A204.1 (cell line): ENCODE measurements around the gene PRDM5.
A peak's percentile ranks its signal among the peaks of the same experiment; 100 is the strongest.

Experiments
- FAIRE-seq: peaks from 2 replicates; lab custom pipeline; 2012; peaks lifted over from hg19 to GRCh38; lab: Jason Lieb, UNC

PRDM5 gene

DNA sequence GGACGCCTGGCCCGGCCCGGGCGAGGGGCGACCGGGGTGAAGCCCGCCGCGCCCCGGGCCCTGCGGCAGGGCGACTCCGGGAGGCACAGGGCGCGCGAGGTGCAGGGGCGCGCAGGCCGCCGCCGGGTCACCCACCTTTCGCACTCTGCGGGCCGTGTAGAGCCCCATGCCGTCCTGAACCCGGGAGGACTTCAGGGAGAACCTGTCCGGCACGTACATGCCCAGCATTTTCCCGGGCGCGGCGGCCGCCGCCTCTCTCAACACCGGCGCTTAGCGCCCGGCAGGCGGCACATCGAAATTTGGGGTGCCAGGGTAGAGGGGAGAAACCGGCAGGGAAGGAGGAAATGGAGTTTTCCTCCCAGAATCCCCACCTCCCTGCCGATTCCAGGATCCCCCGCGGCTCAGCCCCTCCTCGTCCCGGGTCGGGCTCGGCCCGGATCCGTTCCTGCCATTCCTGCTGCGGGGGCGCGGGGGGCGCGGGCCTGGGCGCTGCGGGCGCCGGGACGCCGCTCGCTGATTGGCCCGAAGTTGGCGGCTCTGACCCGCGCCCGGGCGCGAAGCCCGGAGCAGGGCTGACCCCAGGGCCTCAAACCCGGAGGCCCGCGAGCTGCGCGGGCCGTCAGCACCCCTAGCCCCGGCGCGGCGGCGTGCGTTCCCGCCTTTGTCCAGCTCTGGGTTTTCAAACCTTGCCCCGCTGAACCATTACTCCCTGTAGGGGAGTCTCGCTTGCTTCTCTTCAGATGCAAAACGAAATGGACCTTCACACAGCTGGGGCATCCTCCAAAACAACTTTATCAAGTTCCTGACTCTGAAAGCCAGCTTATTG lies at the start of gene PRDM5:
Gene PRDM5 (minus strand): TSS at position 346 of the 826 bp plus-strand sequence. CDS start 118 bp downstream, at position 228.
- no peak for FAIRE-seq

DNA sequence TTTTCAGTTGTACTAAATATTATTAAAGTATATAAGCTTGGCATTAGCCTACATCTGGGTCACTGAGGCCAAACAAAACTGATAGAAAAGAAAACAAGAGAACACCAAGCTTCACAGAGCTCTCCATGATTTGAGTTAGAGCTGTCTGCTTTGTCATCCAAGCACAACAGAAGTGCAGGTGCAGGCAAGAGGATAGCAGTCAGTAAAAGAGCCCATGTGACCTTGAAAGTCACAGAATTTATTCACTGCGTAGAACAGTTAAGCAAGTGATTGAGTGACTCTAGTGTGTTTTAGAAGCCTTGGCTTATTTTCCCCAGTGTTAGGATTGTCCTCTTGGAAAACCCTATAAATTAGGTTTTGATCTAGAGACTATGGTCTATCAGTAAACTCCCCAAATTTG lies 49.4 kb upstream of the PRDM5 start:
- no peak for FAIRE-seq

DNA sequence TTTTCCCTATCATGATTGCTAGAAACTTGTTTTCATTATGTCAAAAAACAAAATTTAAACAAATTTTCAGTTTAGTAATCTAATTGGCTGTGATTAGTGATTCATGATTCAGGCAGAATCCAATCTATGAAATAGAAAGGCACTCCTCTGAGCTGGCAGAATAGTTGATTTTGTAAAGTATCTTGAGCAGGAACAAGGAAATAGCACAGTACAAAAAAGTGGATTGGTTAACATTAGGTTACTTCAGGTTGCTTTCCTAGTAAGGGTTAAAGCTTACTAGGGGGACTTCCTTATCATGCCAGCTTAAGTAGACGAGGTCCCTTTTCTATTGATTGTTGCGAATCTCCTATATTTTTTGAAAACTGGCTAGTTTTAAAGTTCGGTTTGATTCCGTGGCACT lies 43.4 kb upstream of the PRDM5 start:
- FAIRE-seq = no peak

DNA sequence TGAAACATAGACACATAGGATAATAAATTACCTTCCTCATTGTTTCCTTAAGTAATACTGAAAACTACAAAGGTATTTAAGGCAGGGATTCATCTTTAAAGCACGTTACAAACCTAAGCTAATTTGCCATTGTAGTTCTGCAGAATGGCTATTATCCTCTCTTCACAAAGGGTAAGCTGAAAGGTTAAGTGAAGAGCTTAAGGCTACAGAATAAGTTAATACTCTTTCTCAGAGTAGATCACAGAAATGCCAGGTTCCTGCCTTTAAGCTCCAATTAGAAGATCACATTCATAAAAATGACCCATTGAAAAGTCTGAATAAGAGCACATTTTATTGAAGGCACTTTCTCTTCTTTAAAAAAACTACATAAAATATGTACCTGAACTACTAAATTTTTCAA lies 42.1 kb upstream of the PRDM5 start:
- no peak for FAIRE-seq

DNA sequence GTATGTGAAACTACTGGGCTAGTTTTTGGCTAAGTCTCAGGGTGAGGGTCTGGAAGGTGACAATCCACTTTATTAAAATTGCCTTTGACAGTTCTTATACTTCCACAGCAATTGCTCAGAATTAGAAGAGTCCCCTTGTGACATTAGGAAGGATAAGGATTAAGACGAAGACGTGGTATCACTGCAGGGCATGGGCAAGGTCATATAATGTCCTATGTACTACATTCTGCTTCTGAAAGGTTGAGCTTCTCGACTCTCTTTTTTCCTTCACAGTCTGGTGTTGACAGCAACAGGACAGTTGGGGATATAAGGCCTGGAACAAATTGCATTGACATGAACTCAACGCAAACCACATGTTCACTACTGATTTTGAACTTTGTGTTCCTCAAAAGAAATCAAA lies 40.9 kb upstream of the PRDM5 start:
- FAIRE-seq = no peak

DNA sequence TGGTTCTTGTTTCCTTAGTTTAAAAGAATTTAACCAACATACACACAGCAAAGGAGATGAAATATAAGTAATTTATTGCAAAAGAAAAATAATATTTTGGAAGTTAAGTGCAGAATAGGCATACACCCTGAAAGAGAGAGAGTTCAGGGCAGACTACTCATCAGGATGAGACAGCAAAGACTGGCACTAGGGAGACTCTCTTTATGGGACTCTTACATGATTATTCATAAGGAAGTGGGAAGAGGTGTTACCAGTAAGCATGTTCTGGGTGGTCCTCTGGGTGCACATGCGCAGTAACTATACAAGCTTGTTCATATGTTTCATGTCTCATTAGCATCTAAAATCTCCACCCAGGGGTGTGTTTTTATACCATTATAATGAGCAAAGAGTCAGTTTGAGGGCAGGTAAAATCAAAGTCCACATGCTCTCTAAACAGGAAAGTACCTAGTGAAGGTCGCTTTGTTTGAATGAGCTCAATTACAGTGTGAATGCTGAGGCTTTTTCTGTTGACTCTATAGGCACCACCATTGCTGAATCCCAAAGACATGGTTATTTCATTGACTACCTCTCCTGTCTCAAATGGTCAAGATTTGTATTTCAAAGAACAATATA lies 38.2 kb upstream of the PRDM5 start:
- no peak for FAIRE-seq

DNA sequence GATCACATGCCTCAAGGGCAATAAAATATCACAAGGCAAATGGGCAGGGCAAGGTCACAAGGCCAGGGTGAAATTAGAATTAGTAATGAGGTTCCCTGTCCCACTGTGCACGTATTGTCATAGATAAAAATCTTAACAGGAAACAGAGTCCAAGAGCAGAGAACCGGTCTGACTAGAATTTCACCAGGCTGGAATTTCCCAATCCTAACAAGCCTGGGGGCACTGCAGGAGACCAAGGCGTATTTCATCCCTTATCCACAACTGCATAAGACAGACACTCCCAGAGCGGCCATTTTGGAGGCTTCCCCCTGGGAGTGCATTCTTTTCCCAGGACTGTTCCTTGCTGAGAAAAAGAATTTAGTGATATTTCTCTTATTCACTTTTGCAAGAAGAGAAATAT lies 25.9 kb upstream of the PRDM5 start:
- no peak for FAIRE-seq

DNA sequence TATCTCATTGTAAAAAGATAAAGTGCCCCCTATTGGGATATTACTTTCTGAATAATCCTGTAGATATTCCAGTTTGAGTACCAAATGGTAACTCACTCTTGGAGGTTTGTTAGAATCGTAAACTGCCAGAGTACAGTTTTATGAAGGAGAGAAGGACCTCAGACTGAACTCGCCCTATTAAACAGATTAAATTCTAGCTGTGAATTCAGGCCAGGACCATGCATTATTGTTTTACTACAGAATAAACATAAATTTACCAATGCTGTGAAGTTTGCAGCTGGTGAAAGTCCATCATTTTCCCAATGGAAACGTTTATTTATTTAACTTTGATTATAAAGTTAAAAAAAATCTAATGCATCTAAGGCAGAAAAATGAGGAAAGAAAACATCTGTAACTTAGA lies 20.2 kb upstream of the PRDM5 start:
- no peak for FAIRE-seq

DNA sequence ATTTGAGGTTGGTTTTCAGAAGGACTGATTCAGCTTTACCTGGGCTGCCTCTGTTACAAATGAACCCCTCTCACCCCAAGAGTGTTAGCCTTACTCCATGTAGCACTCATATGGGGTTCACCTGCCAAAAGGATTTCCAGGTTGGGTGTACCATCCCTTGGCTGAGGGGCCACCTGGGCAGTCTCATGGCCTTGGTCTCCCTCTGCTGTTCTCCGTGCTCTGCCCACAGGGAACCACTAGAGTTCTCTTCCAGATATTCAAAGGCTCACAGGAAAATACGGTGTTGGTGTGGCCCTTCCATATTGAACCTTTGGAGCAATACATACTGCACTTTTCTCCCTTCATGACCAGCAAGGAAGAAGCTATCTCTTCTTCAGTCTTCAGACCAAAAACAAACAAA lies 18.0 kb upstream of the PRDM5 start:
- no peak for FAIRE-seq

DNA sequence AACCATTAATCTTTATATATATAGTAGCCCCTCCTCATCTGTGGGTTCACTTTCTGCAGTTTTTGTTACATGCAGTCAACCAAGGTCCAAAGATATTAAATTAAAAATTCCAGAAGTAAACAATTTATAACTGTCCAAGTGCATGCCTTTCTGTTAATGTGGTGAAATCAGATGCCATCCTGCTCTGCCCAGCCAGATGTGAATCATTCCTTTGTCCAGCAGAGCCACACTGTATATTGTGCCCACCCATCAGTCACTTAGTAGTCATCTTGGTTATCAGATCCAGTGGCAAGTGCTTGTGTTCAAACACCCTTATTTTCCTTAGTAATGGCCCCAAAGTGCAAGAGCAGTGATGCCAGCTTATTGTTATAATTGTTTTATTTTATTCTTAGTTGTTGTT lies 17.2 kb upstream of the PRDM5 start:
- FAIRE-seq = no peak

DNA sequence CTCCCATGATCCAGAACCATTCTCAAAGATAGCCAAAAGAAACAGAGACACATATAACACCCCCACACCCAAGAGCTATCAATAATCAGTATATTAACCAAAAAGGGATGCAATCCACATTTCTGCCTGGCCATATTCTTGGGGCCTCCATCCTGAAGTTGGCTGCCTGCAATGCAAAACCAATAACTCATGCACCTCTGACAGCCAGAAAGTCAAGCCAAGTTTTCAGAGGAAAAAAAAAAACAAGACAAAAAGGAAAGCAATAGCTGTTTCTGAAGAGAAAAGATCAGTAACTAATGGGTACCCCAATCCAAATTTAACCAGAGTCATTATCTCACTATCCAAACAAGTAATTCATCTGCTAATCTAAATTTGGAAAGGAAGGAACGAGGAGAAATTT lies 7.3 kb upstream of the PRDM5 start:
- no peak for FAIRE-seq

DNA sequence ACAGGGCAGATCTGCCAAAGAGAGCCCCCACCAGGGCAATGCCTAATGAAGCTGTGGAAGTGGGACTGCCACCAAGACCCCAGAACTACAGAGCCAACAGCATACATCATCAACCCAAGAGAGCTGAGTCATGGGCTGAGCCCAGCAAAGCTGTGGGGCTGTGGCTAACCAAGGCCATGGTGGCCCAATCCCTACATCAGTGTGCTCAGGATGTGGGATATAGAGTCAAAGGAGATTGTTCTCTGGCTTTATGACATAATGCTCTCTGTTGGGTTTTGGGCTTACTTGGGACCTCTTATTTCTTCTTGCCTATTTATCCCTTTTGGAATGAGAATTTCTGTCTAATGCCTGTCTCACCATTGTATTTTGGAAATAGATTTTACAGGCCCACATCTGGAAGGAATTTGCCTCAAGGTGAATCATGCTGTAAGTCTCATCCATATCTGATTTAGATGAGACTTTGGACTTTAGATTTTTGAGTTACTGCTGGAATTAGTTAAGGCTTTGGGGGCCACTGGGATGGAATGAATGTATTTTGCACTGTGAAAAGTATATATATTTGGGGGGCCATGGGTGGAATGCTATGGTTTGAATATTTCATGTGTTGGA lies 5.4 kb upstream of the PRDM5 start:
- no peak for FAIRE-seq

DNA sequence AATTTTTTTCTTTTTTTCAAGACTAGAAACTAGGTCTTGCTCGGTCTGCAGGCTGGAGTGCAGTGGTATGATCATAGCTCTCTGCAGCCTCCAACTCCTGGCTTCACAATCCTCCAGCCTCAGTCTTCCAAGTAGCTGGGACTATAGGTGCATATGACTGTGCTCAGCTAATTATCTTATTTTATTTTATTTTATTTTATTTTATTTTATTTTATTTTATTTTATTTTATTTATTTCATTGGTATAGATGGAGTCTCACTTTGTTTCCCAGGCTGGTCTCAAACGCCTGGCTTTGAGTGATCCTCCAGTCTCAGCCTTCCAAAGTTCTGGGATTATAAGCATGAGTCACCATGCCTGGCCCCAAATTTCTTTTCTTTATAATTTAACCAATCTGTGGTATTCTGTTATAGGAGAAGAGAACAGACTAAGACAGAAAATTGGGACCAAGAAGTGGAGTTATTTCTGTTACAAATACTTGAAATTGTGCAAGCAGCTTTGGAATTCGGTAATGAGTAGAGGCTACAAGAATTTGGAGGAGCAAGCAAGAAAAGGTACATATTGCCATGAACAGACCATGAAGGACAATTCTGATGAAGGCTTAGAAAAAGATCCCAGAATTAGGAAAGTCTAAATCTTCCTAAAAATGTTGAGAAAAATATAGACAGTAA lies 4.0 kb upstream of the PRDM5 start:
- no peak for FAIRE-seq

DNA sequence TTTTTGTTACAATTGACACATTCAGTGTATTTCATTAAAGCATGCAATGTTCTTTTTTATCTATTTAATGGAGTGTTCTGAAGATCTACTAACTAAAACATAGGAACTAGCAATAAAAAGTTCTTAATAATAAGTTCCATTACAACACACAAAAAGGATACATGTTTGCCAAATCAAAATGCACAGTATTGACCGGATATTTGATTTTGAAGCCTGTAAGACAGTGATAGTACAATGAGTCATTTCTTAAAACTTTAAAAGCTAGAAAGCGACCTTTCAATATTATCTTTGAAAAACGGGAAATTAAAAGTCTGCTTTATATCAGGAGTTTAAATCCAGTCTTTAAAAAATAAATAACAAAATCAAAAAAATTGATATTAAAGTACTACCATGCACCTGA lies 2.4 kb upstream of the PRDM5 start:
- FAIRE-seq = peak; percentile 14

DNA sequence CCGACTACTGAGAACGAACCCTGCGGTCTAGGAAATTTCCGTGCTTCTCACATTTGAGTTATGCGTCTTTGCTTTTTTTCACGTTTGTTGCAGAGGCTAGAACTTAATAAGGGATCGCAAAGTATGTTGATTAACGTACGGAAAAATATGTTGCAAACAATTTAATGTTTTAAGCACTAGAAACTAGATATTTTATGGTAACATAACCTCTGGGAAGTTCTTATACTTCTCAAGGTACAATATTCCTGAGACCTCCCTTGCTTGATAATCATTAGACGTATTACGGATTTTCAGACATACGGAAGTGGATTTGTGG lies 639 bp upstream of the PRDM5 start:
- FAIRE-seq = no peak

DNA sequence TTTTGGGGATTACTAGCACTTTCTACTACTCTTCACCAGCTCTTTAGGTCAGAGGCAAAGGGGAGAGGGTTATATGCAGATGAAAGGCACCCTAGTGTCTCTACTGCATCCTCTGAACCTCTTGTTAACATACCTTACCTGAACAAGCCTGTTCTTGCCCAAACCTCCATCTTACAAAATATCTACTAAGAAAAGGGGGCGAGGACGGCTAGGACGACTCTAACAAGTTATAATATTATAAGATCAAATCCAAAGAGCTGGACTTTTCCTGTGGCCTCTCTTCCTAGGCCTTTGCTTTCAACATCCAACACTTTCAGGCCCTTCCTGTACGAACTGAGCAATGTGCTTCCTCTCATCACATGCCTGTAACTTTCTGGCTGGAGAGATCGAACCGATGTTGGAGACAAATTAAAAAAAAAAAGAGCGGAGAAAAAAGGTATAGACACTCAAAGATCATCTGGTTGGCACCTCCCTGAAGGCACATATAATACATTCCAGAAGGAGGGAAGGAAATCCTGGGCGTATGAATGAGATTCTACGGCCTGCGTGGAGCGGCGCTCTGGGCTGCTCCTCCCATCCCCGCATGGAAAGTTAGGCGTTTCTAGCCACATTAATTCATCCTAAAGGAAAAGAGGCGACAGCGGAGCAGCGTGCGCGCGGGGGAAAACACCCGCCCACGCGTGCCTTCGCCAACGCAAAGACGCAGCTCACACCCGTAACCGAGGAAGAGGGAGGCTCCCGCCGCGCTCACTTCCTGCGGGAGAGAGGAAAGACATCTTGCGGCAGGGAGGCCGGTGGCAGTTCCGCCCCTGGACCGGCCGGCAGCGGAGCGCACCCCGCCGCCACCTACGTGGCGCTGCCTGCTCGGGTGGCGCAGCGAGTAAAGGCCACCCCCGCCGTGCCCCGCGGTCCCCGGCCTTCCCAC lies 808 bp downstream of the PRDM5 start:
- no peak for FAIRE-seq

DNA sequence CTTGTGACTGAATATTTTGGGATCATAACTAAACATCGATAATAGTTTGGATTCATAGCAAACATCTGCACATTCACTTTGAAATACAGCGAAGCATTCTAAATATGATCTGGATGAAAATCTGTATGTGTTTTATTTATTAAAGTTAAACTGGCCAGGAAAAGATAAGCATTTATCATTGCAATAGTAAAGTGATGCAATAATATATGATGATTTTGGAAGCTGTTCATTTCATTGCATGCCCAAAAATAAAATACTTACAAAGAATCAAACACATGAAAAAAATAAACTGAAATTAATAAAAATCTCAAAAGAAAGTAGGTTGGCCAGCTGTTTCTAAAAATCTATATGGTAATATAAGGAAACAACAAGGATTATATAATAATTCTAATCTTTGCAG lies 1.9 kb downstream of the PRDM5 start:
- peak; percentile 55 for FAIRE-seq

DNA sequence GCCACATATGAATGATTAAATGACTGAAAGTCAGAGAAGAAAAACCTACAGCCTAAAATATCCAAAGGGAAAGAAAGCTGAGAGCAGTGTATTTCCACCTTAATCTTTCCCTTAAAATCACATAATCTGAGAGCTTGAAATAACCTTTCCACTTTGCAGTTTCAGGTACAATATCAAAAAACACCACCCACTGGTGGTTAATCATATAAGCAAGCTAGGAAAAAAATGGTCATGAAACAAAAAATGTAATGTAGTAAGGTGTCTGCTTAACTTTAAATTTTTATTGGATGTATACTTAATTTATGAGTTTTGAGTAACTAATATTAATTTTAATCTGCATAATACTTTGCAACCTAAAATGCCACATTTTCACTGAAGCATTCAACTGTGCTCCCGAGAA lies 3.2 kb downstream of the PRDM5 start:
- FAIRE-seq = peak; percentile 23

DNA sequence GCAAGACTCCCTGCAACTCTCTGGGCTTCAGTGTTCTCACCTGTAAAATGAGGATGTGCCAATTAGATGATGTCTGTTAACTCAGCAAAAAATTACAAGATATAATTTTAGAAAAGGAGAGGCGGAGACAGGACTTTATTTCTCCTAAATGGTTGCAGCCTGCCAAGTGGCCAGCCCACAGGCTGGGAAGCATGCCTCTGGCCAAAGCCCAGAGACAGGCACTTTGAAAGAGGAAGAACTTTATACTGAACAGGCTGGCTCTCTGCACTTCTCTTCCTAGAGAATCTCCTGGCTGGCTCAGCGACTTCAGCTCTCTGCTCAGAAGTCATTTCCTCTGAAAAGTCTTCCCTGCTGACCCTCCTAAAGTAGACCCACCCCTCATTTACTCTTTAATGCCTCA lies 3.7 kb downstream of the PRDM5 start:
- FAIRE-seq = no peak

DNA sequence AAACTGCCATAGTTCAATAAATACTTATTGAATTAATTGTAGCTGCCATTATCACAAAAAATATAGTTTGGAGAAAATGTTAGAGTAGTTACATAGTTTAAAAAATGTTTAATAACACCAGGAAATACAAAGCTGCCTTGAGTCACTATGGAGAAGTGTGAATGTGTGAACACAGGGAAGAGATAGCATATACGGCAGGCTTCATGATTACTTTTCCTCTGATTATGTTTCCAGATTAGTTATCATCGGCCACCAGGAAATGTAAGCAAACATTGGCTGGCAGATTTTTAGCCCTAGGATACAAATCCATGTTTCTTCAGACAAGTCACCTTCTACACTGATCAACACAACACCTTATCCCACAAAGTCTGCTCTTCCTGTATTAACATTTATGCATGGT lies 4.4 kb downstream of the PRDM5 start:
- FAIRE-seq = no peak

DNA sequence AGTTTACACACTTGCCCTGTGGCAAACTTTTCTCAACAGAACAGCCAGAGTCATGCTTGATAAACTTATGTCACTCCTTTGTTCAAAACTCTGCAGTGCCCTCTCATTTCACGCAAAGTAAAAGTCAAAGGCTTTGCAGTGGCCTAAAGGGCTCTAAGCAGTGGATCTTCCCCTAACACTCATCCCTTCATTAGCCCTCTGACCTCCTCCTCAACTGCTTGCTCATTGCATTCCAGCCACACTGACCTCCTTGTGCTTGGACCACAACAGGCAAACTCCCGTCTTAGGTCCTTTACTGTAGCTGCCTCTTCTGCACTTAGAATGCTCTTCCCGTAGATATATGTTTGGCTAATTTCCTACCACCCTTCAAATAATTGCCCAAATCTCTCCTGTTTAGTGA lies 5.6 kb downstream of the PRDM5 start:
- FAIRE-seq = no peak

DNA sequence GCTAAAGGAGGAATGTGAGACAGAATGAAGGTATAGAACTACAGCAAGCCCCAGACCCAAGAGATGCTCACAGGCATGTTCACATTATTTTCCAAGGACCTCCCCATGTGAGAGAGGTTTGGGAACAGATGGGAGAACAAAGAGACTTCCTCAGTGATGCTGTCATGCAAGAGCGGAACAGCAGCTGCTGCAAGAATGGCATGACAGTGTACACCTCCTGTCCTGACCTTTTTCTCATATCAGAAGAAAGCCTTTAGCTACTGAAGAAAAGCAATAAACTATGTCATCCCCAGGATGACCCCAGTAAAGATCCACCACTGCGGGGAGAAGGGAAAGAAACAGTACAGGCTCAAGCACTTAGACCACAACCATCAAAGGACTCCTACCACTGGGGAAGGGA lies 7.2 kb downstream of the PRDM5 start:
- no peak for FAIRE-seq
